A673 (cell line): ENCODE measurements around the gene CMC2. TPM values are rescaled to one million over a fixed set of nuclear protein-coding genes. Genes with fewer than 3 reads are reported as not detected.

ENCODE experiments used
- BruUV-seq: library from RNA; stranded (reverse); fragments of 400-500 nt; replicated peaks from 2 replicates; lab custom pipeline; 2021; lab: Mats Ljungman, UMichigan
- CTCF ChIA-PET: fragments of 300-600 bp; sonication (Branson Sonifier 250); formaldehyde crosslinking; loops from one replicate; lab custom pipeline; 2022; ENCODE audit warnings: antibody characterized with exemption; lab: Charles Lee
- POLR2A ChIA-PET: fragments of 300-600 bp; sonication (Branson Sonifier 250); formaldehyde crosslinking; loops from one replicate; lab custom pipeline; 2022; ENCODE audit warnings: antibody characterized with exemption; ENCODE audit not compliant: low non-redundant PET; lab: Charles Lee
- DNase-seq: peaks from one replicate; pipeline ENCODE4 v3.0.0-alpha.2; 2015; ENCODE audit warnings: low spot score
- H3K27ac ChIP-seq: fragments of 200-600 bp; sonication (generic); 2 replicates; pipeline ENCODE4 v1.5.1; 2016; ENCODE audit warnings: mixed run types, low read depth, mild to moderate bottlenecking, mixed read lengths, antibody characterized with exemption, low read length; ENCODE audit not compliant: poor library complexity, severe bottlenecking
- H3K27me3 ChIP-seq: fragments of 200-600 bp; sonication (generic); replicated peaks from 2 replicates; pipeline ENCODE4 v1.6.1; 2017; ENCODE audit warnings: mixed run types, low read depth, mild to moderate bottlenecking, mixed read lengths, antibody characterized with exemption, low read length; ENCODE audit not compliant: insufficient read depth, poor library complexity
- H3K36me3 ChIP-seq: fragments of 200-600 bp; sonication (generic); 2 replicates; pipeline ENCODE4 v1.6.1; 2016; ENCODE audit warnings: mixed run types, mild to moderate bottlenecking, mixed read lengths, antibody characterized with exemption, low read length; ENCODE audit not compliant: insufficient read depth, poor library complexity, severe bottlenecking
- H3K4me1 ChIP-seq: fragments of 200-600 bp; sonication (generic); 2 replicates; pipeline ENCODE4 v1.6.1; 2017; ENCODE audit warnings: mixed run types, mild to moderate bottlenecking, mixed read lengths, antibody characterized with exemption, low read length; ENCODE audit not compliant: insufficient read depth, poor library complexity, severe bottlenecking
- H3K4me3 ChIP-seq: fragments of 200-600 bp; sonication (generic); 2 replicates; pipeline ENCODE4 v1.5.1; 2016; ENCODE audit warnings: low read depth, mixed run types, mild to moderate bottlenecking, mixed read lengths, low read length; ENCODE audit not compliant: poor library complexity, severe bottlenecking
- H3K9me3 ChIP-seq: fragments of 200-600 bp; sonication (generic); 2 replicates; pipeline ENCODE4 v1.6.1; 2016; ENCODE audit warnings: mixed run types, low read depth, mild to moderate bottlenecking, mixed read lengths, antibody characterized with exemption, low read length; ENCODE audit not compliant: poor library complexity, severe bottlenecking
- CTCF ChIP-seq: fragments of 300-800, 200-600 bp; sonication (generic); conservative IDR thresholded peaks from 2 replicates; pipeline ENCODE4 v1.5.1; 2017; ENCODE audit warnings: low read depth, mild to moderate bottlenecking, antibody characterized with exemption, low read length, moderate library complexity, mixed read lengths
- EZH2 ChIP-seq: fragments of 200-600 bp; sonication (generic); IDR thresholded peaks from 2 replicates; pipeline ENCODE4 v1.6.1; 2017; ENCODE audit warnings: borderline replicate concordance, low read depth, mild to moderate bottlenecking, mixed read lengths, antibody characterized with exemption, low read length; ENCODE audit not compliant: poor library complexity, severe bottlenecking
- intact Hi-C: fragments of 100-400 bp; cut with micrococcal nuclease; formaldehyde crosslinking; loops from one replicate; pipeline ENCODE4 v1.10.0; 2022; ENCODE audit not compliant: unreplicated experiment
- total RNA-seq: library from RNA; stranded (reverse); gene quantifications from 2 replicates; pipeline ENCODE4 v1.2.3, GENCODE V29; 2021

Gene CMC2
- total RNA-seq, 1 experiment from 2014 or later, result 129 TPM

GRCh38 chr16:80924372-80924978, 82.2 kb downstream of the CMC2 start:
- Histone ChIP-seq H3K36me3 (no peaks in the 10 kb centered on the region), H3K27me3 (no peaks in the 10 kb centered on the region), H3K9me3 (no peaks in the 10 kb centered on the region), H3K4me1 (no peaks in the 10 kb centered on the region), H3K27ac (no peak overlapping the region), H3K4me3 (no peak overlapping the region)
- ChIA-PET POLR2A (interaction anchor here (0.7 kb wide), 1 partner anchor 18 kb away, joined by 3 read pairs; no protein-coding TSS in a partner anchor), CTCF (interaction anchor here (1.0 to 1.1 kb wide), 3 partner anchors 13 to 112 kb away, joined by 3 to 5 read pairs (median 3); partner anchors contain the start of gene ATMIN)
- TF ChIP-seq EZH2 (no peak), CTCF (peak; percentile 82)
- DNase-seq, result peak; percentile 72
- intact Hi-C loops, result no loop called here
- no TSS peak for BruUV-seq

GRCh38 chr16:80923356-80923755, 83.3 kb downstream of the CMC2 start:
- H3K4me3 ChIP-seq, result no peak overlapping the region
- H3K36me3 ChIP-seq, result no peaks in the 10 kb centered on the region
- no peaks in the 10 kb centered on the region for H3K27me3 ChIP-seq
- CTCF ChIA-PET, result interaction anchor here (0.6 to 1.1 kb wide), 2 partner anchors 26 to 658 kb away, joined by 5 to 8 read pairs; no protein-coding TSS in a partner anchor
- TF ChIP-seq CTCF (no peak), EZH2 (no peak)
- no peaks in the 10 kb centered on the region for H3K9me3 ChIP-seq
- POLR2A ChIA-PET, result no interaction called here
- DNase-seq, result no peak
- intact Hi-C loops, result no loop called here
- BruUV-seq, result no TSS peak
- H3K4me1 ChIP-seq, result no peaks in the 10 kb centered on the region
- H3K27ac ChIP-seq, result no peak overlapping the region

Other genes with a start within 250 kb of the CMC2 start
- gene CDYL2, start 202.3 kb downstream of the CMC2 start, total RNA-seq, result 0.48 and 0.64 TPM in 2 replicates
- 91.0 and 109 TPM in 2 replicates for gene CENPN, start 329 bp upstream of the CMC2 start, total RNA-seq
- gene ATMIN, start 29.0 kb upstream of the CMC2 start, total RNA-seq, result 43.5 and 44.6 TPM in 2 replicates
- 0.21 and 1.4 TPM in 2 replicates for gene C16orf46, start 70.4 kb upstream of the CMC2 start, total RNA-seq
- gene GCSH, start 89.5 kb upstream of the CMC2 start, total RNA-seq, result 61.4 and 65.8 TPM in 2 replicates
- 0.15 and 0.19 TPM in 2 replicates for gene BCO1, start 231.8 kb upstream of the CMC2 start, total RNA-seq